ENCODE results near the gene SHROOM3.

SHROOM3 gene

GRCh38 chr4:76729460-76729859 lies 294.4 kb downstream of the SHROOM3 start:
- DNase-seq: no peak

- no peak for DNase-seq
These were observed 295.0 kb downstream of the SHROOM3 start for GRCh38 chr4:76729980-76730379.

- DNase-seq: no peak
These were observed 297.2 kb downstream of the SHROOM3 start for GRCh38 chr4:76732246-76732645.

GRCh38 chr4:76733068-76733771 lies 298.2 kb downstream of the SHROOM3 start:
- peak; percentile 3 for DNase-seq

GRCh38 chr4:76736414-76736813 lies 301.4 kb downstream of the SHROOM3 start:
- no peak for DNase-seq

- no peak for DNase-seq
These were observed 302.2 kb downstream of the SHROOM3 start for GRCh38 chr4:76737180-76737579.

- DNase-seq: no peak
These were observed 302.7 kb downstream of the SHROOM3 start for GRCh38 chr4:76737771-76738085.

- no peak for DNase-seq
These were observed 303.3 kb downstream of the SHROOM3 start for GRCh38 chr4:76738086-76738931.

GRCh38 chr4:76740192-76740591 lies 305.2 kb downstream of the SHROOM3 start:
- DNase-seq: no peak

GRCh38 chr4:76740866-76741662 lies 306.0 kb downstream of the SHROOM3 start:
- DNase-seq: no peak

- DNase-seq: no peak
These were observed 306.6 kb downstream of the SHROOM3 start for GRCh38 chr4:76741663-76742020.

GRCh38 chr4:76744241-76744921 lies 309.4 kb downstream of the SHROOM3 start:
- no peak for DNase-seq

GRCh38 chr4:76745240-76745639 lies 310.2 kb downstream of the SHROOM3 start:
- no peak for DNase-seq

GRCh38 chr4:76747563-76747962 lies 312.5 kb downstream of the SHROOM3 start:
- no peak for DNase-seq

GRCh38 chr4:76748649-76749048 lies 313.6 kb downstream of the SHROOM3 start:
- peak; percentile 7 for DNase-seq

GRCh38 chr4:76749355-76749754 lies 314.3 kb downstream of the SHROOM3 start:
- DNase-seq: no peak

GRCh38 chr4:76750716-76751115 lies 315.7 kb downstream of the SHROOM3 start:
- DNase-seq: no peak

GRCh38 chr4:76751612-76752343 lies 316.7 kb downstream of the SHROOM3 start:
- DNase-seq: no peak

GRCh38 chr4:76752861-76753501 lies 318.0 kb downstream of the SHROOM3 start:
- no peak for DNase-seq

- DNase-seq: no peak
These were observed 318.8 kb downstream of the SHROOM3 start for GRCh38 chr4:76753814-76754213.

- DNase-seq: no peak
These were observed 319.4 kb downstream of the SHROOM3 start for GRCh38 chr4:76754439-76754838.

- DNase-seq: no peak
These were observed 320.7 kb downstream of the SHROOM3 start for GRCh38 chr4:76755756-76756155.
